Measurements from ENCODE around the gene FAS. TPM values are rescaled to one million over a fixed set of nuclear protein-coding genes. Genes with fewer than 3 reads are reported as not detected.

FAS gene
- total and polyA plus RNA-seq, 9 of the 15 experiments (the other 6 are each of a cell fraction or from before 2014, with no cell fraction given): 0.08 to 0.62 (median 0.37) TPM

DNA sequence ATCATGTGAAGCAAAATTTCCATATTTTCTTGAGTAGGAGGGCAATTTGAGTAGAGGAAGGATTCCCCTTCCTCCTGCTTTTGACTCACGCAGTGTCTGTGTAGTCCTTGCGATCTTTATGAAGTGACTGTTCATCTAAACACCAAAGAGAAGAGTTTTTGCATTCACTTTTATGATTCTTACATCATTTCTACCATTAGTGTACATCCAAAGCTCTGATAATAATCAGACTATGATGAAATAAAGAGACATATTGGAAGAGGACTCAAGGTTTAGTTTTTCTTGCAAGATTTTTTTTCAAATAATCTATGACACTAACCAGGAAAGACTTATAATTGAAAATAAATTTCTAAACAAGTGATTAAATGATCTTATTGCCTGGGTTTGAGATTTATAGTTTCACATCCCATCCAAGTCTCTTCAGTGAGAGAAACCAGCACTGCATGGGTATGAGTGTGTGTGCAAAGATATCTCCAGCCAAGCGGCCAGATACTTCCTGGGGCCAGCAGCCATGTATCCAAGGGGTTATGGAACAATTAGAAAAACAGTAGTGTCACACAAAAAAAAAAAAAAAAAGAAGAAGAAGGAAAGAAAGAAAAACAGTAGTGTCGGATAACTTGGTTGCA, 36.0 kb upstream of the FAS start:
- Histone ChIP-seq H3K27ac (ENCODE audit: extremely low read depth, low read depth, low read length) (no peak overlapping the region), H2AFZ (ENCODE audit: low read depth, low read length) (no peak overlapping the region), H3K9me1 (ENCODE audit: control insufficient read depth, insufficient read depth, low read length) (no peaks in the 10 kb centered on the region), H3K9me3 (replicated peaks; ENCODE audit: control insufficient read depth, insufficient read depth, low read depth, low read length) (no peaks in the 10 kb centered on the region), H3K79me2 (ENCODE audit: control insufficient read depth, insufficient read depth, low read length) (no peaks in the 10 kb centered on the region), H3K9ac (ENCODE audit: insufficient read depth in 1 of 2, low read depth in 2 of 2, low read length in 2 of 2) (no peak overlapping the region), H3K36me3 (ENCODE audit: control insufficient read depth, insufficient read depth, low read length) (no peaks in the 10 kb centered on the region), H3K27me3 (ENCODE audit: control insufficient read depth in 2 of 2, insufficient read depth in 2 of 2, low read length in 2 of 2) (no peaks in the 10 kb centered on the region), H3K4me2 (ENCODE audit: insufficient read depth, low read length) (no peak overlapping the region), H3K4me3 (no peak overlapping the region), H4K20me1 (replicated peaks; ENCODE audit: control insufficient read depth, insufficient read depth, low read length) (no peaks in the 10 kb centered on the region), H3K4me1 (replicated peaks in 1 of 2; ENCODE audit: control insufficient read depth in 2 of 2, insufficient read depth in 2 of 2, low read length in 2 of 2) (no peaks in the 10 kb centered on the region)
- ChIA-PET CTCF (ENCODE audit: low intra/inter-chr PET ratio) (no interaction called here), POLR2A (no interaction called here)
- FAIRE-seq (no peak), ATAC-seq (no peak), DNase-seq (ENCODE audit: extremely low read depth in 1 of 4, low spot score in 3 of 4) (no peak)
- BruUV-seq (replicated peaks): no TSS peak
- in situ Hi-C loops (cut with MboI): no loop called here
- intact Hi-C loops (cut with micrococcal nuclease): no loop called here
- 0% methylated on average over 3 of the region's 4 CpGs for WGBS (ENCODE audit: insufficient coverage, low coverage, missing lambda C conversion rate)
- TF ChIP-seq FOXA3 (CRISPR knock-in tag; conservative IDR thresholded peaks at IDR 0.05 in 1 of 2, IDR thresholded peaks at IDR 0.05 in 1 of 2): no peak
- no peak for TF ChIP-seq ARID1B (IDR thresholded peaks at IDR 0.05)
- TF ChIP-seq POLR2H (tag; IDR thresholded peaks at IDR 0.05; ENCODE audit: low read depth): 0 out of 2 replicates have a peak, but pooled peaks have one; percentile 48
- no peak for TF ChIP-seq CEBPG (CRISPR knock-in tag; IDR thresholded peaks at IDR 0.05)
- peak; percentile 72 to 87 for TF ChIP-seq CEBPG (tag; conservative IDR thresholded peaks at IDR 0.05 in 1 of 2, IDR thresholded peaks at IDR 0.05 in 1 of 2)
- no peak for TF ChIP-seq ATF6 (CRISPR knock-in tag; IDR thresholded peaks at IDR 0.05)
- no peak for TF ChIP-seq MCM7 (IDR thresholded peaks at IDR 0.05)

All from K562 (cell line).